ENCODE results near the gene SNN. TPM values are rescaled to one million over a fixed set of nuclear protein-coding genes. Genes with fewer than 3 reads are reported as not detected.

The SNN gene
- total RNA-seq, 2 experiments from 2014 or later = 6.2 to 7.3 TPM

DNA sequence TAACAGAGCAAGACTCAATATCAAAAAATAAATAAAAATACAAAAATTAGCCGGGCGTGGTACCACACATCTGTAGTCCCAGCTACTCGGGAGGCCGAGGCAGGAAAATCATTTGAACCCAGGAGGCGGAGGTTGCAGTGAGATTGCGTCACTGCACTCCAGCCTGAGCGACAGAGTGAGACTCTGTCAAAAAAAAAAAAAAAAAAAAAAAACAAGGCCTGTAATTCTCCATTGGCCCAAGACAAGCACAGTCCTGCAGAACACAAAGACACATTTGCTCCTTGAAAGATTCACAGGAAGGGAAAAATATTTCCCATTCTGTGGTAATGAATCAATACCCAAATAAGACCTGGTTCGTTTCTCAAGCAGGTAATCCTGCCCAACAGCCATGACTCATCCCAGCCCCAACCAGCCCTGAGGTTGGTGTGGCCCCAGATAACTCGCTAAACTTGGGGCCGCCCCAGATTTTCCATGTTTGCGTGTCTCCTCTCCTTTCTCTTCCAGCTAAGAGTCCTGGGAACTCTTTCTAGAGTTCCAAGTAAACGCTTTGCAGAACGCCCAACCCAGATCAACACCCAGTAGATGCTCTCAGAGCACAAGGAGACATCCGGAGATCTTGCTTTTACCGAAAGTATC, 40.3 kb upstream of the SNN start:
- no peaks in the 10 kb centered on the region for H3K27me3 Mint-ChIP-seq
- H3K4me1 Mint-ChIP-seq = peaks cover 45% of the 10 kb centered on the region
- no peaks in the 10 kb centered on the region for H3K9me3 Mint-ChIP-seq
- POLR2A ChIA-PET = no interaction called here
- CTCF ChIA-PET = no interaction called here
- H3K4me3 Mint-ChIP-seq = no peak overlapping the region
- H3K27ac Mint-ChIP-seq = no peak overlapping the region
- DNase-seq = no peak
- H3K36me3 Mint-ChIP-seq (ENCODE audit: low read depth) = peaks cover 4% of the 10 kb centered on the region

DNA sequence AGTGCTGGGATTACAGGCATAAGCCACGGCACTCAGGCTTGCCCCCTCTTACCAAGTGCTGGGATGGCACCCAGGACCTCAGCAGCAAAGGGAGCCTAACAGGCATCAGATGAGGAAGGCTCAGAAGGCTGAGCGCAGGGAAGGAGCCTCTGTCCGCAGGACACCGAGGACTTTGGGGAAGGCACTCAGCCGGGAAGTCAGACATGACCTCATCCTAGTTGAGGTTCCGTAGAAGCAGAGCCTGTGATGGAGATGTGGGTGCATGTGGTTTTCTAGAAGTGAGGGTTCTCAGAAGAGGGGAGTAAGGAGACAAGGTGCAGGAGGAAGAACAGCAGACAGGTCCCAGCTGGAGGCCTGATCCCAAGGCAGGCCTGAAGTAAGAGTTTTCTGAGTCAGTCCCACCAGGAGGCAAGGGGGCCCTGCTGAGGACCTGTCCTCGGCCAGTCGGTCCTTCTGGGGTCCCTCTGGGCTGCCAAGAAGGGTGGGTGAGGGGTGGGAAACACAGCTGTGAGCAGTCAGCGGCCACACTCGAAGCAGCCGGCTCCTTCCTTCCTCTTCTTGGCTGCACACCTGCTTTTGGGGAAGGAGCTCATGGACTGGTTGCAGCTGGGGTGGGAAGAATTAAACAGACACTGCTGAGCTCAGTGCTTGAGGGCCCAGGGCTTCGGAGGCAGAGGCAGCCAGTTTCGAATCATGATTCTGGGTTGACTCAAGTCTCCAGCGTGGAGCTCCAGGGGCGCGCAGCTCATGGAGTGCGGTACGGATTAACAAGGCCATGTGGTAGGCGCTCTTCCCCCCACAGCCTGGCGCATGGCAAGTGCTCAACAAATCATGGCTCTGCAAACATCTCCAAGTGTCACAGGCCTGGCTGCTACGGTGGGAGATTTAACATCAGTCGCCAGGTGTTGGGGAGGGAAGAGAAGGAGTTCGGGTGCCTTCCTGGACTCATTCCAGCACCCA, 38.9 kb upstream of the SNN start:
- no peaks in the 10 kb centered on the region for H3K27me3 Mint-ChIP-seq
- ChIA-PET POLR2A (interaction anchor here (0.7 to 1.1 kb wide), 2 partner anchors 8 to 44 kb away, joined by 3 read pairs; no protein-coding TSS in a partner anchor), CTCF (no interaction called here)
- no peak overlapping the region for H3K27ac Mint-ChIP-seq
- no peaks in the 10 kb centered on the region for H3K36me3 Mint-ChIP-seq (ENCODE audit: low read depth)
- H3K4me3 Mint-ChIP-seq = no peak overlapping the region
- peaks cover 41% of the 10 kb centered on the region for H3K4me1 Mint-ChIP-seq
- no peak for DNase-seq
- H3K9me3 Mint-ChIP-seq = no peaks in the 10 kb centered on the region

DNA sequence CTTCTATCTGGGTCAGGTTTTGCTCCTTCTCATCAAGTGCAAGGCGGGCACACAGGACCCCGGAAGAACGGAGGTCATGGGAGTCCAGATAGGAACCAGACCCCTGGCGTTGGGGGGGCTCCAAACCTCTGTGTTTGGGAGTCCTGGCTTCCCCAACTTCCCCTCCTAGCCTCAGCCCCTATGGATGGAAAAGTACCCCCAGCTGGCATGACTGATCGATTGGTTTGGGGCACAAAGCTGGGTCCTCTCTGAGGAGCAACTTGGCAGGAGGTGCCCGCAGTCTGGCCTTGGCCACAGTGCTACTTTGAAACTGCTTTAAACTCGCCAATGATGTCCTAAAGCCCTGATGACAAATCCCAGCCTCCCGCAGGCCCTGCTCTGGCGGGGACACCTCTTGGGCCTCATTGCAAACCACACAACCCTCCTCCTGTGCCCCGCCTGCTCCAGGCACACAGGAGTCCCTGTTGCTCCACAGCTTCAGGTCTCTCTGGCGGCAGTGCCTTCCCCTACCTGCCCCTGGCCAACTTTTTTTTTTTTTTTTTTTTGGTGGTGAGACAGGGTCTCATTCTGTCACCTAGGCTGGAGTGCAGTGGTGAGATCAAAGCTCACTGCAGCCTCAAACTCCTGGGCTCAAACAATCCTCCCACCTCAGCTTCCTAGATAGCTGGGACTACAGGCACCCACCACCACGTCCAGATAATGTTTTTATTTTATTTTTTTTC, 38.0 kb upstream of the SNN start:
- Mint-ChIP-seq H3K36me3 (ENCODE audit: low read depth) (no peaks in the 10 kb centered on the region), H3K27me3 (no peaks in the 10 kb centered on the region), H3K27ac (no peak overlapping the region), H3K9me3 (no peaks in the 10 kb centered on the region), H3K4me3 (no peak overlapping the region), H3K4me1 (peaks cover 33% of the 10 kb centered on the region)
- ChIA-PET POLR2A (interaction anchor here (0.6 to 1.1 kb wide), 2 partner anchors 44 to 273 kb away, joined by 3 to 4 read pairs; no protein-coding TSS in a partner anchor), CTCF (interaction anchor here (0.7 to 1.0 kb wide), 3 partner anchors 18 to 276 kb away, joined by 3 read pairs; no protein-coding TSS in a partner anchor)
- no peak for DNase-seq

DNA sequence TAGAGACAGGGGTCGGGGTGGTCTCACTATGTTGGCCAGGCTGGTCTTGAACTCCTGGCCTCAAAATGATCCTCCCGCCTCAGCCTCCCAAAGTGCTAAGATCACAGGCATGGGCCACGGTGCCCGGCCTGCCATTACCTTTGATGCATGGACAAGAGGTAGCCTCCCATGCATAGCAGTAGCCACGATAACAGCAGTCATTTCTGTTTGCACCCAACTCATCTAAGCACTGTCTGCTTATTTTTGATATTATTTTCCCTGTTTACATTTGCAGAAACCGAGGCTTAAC, 37.5 kb upstream of the SNN start:
- H3K4me3 Mint-ChIP-seq = no peak overlapping the region
- no peak overlapping the region for H3K27ac Mint-ChIP-seq
- DNase-seq = no peak
- H3K36me3 Mint-ChIP-seq (ENCODE audit: low read depth) = no peaks in the 10 kb centered on the region
- H3K27me3 Mint-ChIP-seq = peaks cover under 1% of the 10 kb centered on the region
- ChIA-PET CTCF (interaction anchor here (0.7 to 1.6 kb wide), 6 partner anchors 10 to 277 kb away, joined by 3 to 5 read pairs (median 3); no protein-coding TSS in a partner anchor), POLR2A (no interaction called here)
- H3K9me3 Mint-ChIP-seq = no peaks in the 10 kb centered on the region
- H3K4me1 Mint-ChIP-seq = peaks cover 28% of the 10 kb centered on the region

DNA sequence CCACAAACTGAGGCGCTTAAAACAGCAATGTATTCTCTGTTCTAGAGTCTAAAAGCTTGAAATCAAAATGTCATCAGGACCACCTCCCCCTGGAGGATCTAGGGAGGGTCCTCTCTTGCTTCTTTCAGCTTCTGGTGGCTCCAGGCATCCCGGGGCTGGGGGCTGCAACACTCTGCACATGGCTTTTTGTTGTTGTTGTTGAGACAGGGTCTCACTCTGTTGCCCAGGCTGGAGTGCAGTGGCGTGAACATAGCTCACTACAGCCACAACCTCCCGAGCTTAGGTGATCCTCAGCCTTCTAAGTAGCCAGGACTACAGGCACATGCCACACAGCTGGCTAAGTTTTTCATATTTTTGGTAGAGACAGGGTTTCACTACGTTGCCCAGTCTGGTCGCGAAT, 37.0 kb upstream of the SNN start:
- H3K27me3 Mint-ChIP-seq = peaks cover 4% of the 10 kb centered on the region
- H3K9me3 Mint-ChIP-seq = no peaks in the 10 kb centered on the region
- peaks cover 25% of the 10 kb centered on the region for H3K4me1 Mint-ChIP-seq
- ChIA-PET POLR2A (interaction anchor here (0.7 to 1.1 kb wide), 2 partner anchors 9 to 44 kb away, joined by 3 to 5 read pairs; partner anchors contain the start of gene LITAF), CTCF (interaction anchor here (0.6 to 1.6 kb wide), 6 partner anchors 9 to 277 kb away, joined by 3 to 5 read pairs (median 3); no protein-coding TSS in a partner anchor)
- no peak for DNase-seq
- no peak overlapping the region for H3K4me3 Mint-ChIP-seq
- no peaks in the 10 kb centered on the region for H3K36me3 Mint-ChIP-seq (ENCODE audit: low read depth)
- H3K27ac Mint-ChIP-seq = no peak overlapping the region

DNA sequence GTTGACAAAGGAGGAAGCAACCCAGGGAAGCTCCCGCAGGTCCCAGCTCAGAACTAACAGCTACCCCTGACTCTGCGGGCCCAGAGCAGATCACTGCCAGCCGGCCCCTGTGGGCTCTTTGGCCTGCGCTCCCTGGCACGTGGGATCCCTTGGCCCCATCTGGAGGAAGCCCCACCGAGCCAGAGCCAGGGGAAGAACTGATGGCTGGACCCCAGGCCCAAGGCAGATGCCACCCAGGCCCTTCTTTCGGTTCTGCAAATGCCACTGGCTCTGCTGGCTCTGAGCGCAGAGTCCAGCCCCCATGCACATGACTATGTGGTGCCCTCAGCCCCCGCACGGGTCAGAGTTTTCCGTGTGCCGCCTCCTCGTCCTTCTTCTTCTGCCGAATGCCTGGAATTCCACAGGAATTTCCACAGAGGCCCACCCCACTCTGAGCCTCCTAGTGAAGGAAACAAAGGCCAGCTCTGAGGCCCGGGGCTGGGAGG, 35.8 kb upstream of the SNN start:
- H3K9me3 Mint-ChIP-seq = no peaks in the 10 kb centered on the region
- CTCF ChIA-PET = no interaction called here
- H3K27ac Mint-ChIP-seq = no peak overlapping the region
- peaks cover 8% of the 10 kb centered on the region for H3K27me3 Mint-ChIP-seq
- no peak overlapping the region for H3K4me3 Mint-ChIP-seq
- no peaks in the 10 kb centered on the region for H3K36me3 Mint-ChIP-seq (ENCODE audit: low read depth)
- no peak for DNase-seq
- POLR2A ChIA-PET = interaction anchor here (1.1 kb wide), 1 partner anchor 45 kb away, joined by 5 read pairs; the partner anchor contains the start of gene LITAF
- peaks cover 24% of the 10 kb centered on the region for H3K4me1 Mint-ChIP-seq

DNA sequence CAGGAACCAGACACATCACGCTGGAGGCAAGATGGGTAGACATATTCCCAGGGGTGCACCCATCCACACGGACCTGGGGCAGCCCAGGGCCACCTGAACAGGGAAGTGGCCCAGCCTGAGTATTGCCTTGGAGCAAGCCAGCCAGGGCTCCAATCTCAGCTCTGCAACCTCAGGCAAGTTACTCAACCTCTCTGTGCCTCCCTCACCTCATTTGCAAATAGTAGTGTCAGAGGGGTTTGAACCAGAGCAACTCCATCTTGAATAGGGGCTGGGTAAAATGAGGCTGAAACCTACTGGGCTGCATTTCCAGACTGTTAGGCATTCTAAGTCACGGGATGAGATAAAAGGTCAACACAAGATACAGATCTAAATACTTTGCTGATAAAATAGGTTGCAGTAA, 35.1 kb upstream of the SNN start:
- ChIA-PET POLR2A (no interaction called here), CTCF (no interaction called here)
- Mint-ChIP-seq H3K4me3 (no peak overlapping the region), H3K36me3 (ENCODE audit: low read depth) (no peaks in the 10 kb centered on the region), H3K27ac (no peak overlapping the region), H3K9me3 (no peaks in the 10 kb centered on the region), H3K27me3 (peaks cover 8% of the 10 kb centered on the region), H3K4me1 (peaks cover 21% of the 10 kb centered on the region)
- no peak for DNase-seq

DNA sequence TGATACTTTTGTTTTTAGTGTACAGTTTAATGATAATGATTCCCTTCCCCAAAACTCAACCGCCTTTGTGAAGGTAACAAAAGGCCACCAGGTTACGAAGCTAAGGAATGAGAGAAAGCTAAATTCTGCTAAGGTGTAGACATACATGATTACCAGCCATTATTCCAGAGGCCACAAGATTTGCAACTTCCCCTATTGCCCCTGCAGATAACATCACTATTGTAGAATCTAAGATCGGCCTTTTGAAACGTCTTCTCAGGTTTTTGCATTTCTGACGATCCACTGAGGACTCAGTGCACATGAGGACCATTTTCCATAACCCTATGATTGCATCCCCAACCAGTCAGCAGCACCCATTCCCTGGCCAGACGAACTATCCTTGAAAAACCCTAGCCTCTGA, 33.9 kb upstream of the SNN start:
- Mint-ChIP-seq H3K36me3 (ENCODE audit: low read depth) (no peaks in the 10 kb centered on the region), H3K4me1 (peaks cover 15% of the 10 kb centered on the region), H3K27ac (no peak overlapping the region), H3K9me3 (no peaks in the 10 kb centered on the region), H3K27me3 (peaks cover 14% of the 10 kb centered on the region), H3K4me3 (no peak overlapping the region)
- CTCF ChIA-PET = no interaction called here
- no peak for DNase-seq
- POLR2A ChIA-PET = no interaction called here

DNA sequence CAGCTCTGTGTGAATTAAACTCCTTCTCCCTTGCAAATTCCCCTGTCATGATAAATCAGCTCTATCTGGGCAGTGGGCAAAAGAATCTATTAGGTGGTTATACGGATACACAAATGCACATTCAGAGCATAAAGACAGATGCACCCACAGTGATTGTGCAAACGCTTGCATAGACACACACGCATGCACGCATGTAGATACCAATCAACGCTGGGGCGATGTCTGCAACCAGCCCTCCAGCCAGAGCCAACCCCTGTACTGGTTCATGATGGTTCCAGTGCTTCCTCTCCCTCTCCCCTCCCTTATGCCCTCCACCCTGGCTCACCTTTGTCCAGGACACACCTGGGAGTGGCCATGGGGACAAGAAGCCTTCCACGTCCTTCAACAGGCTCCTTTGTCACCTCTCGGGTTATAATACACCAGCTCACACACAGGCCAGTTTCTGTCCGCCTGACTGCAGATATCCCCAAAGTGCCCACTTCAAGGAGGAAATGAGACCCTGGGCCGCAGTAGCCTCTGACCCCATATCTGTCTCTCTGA, 33.1 kb upstream of the SNN start:
- ChIA-PET CTCF (no interaction called here), POLR2A (interaction anchor here (0.6 kb wide), 1 partner anchor 9 kb away, joined by 3 read pairs; no protein-coding TSS in a partner anchor)
- Mint-ChIP-seq H3K36me3 (ENCODE audit: low read depth) (no peaks in the 10 kb centered on the region), H3K27me3 (peaks cover 16% of the 10 kb centered on the region), H3K4me1 (peaks cover 11% of the 10 kb centered on the region), H3K4me3 (no peak overlapping the region), H3K27ac (no peak overlapping the region), H3K9me3 (no peaks in the 10 kb centered on the region)
- DNase-seq = no peak

DNA sequence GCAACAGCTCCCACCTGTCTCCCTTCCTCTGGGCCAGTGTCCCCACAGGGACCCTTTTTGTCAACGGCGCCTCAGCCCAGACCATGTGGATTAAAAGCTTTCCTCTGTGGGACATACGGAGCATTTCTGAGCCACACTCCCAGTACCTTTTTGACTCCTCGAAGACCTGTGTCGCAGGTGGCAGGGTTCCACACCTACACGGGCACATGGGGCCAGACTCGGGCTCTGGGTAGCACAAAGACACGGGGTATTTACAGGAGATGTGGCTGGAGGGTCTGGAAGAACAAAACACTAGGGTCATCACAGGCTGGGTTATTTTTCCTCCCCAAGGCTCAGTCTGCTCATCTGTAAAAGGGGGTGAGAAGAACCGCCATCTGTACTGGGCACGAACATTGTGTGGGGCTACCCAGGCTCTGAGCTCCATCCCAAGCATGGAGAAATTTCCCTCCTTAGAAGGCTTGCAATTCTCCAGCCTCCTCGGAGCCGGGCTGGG, 32.5 kb upstream of the SNN start:
- H3K27ac Mint-ChIP-seq = no peak overlapping the region
- no peaks in the 10 kb centered on the region for H3K9me3 Mint-ChIP-seq
- ChIA-PET POLR2A (no interaction called here), CTCF (no interaction called here)
- peaks cover 8% of the 10 kb centered on the region for H3K4me1 Mint-ChIP-seq
- DNase-seq = no peak
- H3K36me3 Mint-ChIP-seq (ENCODE audit: low read depth) = no peaks in the 10 kb centered on the region
- H3K27me3 Mint-ChIP-seq = peaks cover 19% of the 10 kb centered on the region
- no peak overlapping the region for H3K4me3 Mint-ChIP-seq

DNA sequence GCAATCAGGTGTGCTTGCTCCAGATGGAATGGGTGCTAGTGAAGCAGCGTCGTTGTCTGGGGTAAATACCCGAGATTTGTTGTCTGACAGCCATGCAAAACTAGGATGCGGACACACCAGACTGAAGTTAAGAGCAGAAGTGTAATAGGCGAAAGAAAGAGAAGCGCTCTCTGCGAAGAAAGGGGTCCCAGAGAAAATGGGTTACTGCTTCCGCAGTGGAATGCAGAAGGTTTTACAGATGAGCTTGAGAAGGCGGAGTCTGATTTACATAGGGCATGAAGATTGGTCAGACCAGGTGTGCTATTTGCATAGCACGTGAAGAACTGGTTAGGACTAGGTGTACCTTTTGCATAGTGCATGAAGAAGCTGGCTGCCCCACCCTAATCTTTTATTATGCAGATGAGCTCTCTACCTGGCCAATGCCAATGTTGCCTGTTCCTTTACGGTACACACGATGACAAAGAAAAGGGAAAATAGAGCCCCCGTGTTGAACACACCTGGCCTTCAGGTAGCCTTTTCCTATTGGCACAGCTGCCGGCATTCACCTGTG, 32.0 kb upstream of the SNN start:
- H3K4me3 Mint-ChIP-seq = no peak overlapping the region
- ChIA-PET POLR2A (no interaction called here), CTCF (interaction anchor here (0.8 to 0.9 kb wide), 3 partner anchors 61 to 104 kb away, joined by 3 read pairs; no protein-coding TSS in a partner anchor)
- no peak overlapping the region for H3K27ac Mint-ChIP-seq
- DNase-seq = no peak
- H3K9me3 Mint-ChIP-seq = no peaks in the 10 kb centered on the region
- H3K27me3 Mint-ChIP-seq = peaks cover 19% of the 10 kb centered on the region
- H3K4me1 Mint-ChIP-seq = peaks cover 9% of the 10 kb centered on the region
- H3K36me3 Mint-ChIP-seq (ENCODE audit: low read depth) = no peaks in the 10 kb centered on the region

DNA sequence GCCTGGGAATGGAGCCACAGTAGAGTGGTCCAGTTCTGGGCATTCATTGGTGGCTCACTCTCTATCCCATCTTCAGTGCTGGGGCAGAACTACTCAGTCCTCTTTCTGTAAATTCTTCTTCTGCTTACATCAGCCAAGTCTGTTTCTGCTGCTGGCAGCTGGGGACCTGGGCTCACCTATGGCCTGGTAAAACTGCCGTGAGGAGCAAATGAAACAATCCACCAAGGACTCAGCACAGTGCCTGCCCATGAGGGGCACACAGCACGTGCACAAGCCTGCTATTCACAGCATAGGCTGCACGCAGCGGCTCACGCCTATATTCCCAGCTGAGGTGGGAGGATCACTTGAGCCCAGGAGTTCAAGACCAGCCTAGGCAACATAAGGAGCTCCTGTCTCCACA, 30.9 kb upstream of the SNN start:
- Mint-ChIP-seq H3K4me3 (no peak overlapping the region), H3K27ac (no peak overlapping the region), H3K9me3 (no peaks in the 10 kb centered on the region), H3K27me3 (peaks cover 22% of the 10 kb centered on the region), H3K4me1 (peaks cover 10% of the 10 kb centered on the region), H3K36me3 (ENCODE audit: low read depth) (no peaks in the 10 kb centered on the region)
- ChIA-PET CTCF (interaction anchor here (0.9 kb wide), 1 partner anchor 105 kb away, joined by 3 read pairs; no protein-coding TSS in a partner anchor), POLR2A (interaction anchor here (0.9 kb wide), 1 partner anchor 12 kb away, joined by 3 read pairs; no protein-coding TSS in a partner anchor)
- no peak for DNase-seq

Measured in activated CD4-positive, alpha-beta memory T cell treated with anti-CD3 and anti-CD28 coated beads, Interleukin-2, amount 10 ng/mL, durations not matched to agents 7 days and 5 days (primary cell).